Parathyroid adenoma (tissue), 2 donors: ENCODE results near the gene SLC22A14.

ENCODE experiments used
- H2AFZ ChIP-seq: fragments of 300-600 bp; sonication (generic); one replicate; pipeline ENCODE4 v1.7.0; 2017; ENCODE audit warnings: antibody characterized with exemption, mild to moderate bottlenecking
- H3K27ac ChIP-seq: fragments of 300-600 bp; sonication (generic); one replicate; pipeline ENCODE4 v1.7.0; 2017
- H3K27me3 ChIP-seq: fragments of 300-600 bp; sonication (generic); one replicate; pipeline ENCODE4 v1.7.0; 2017; ENCODE audit warnings: low read length; ENCODE audit not compliant: control insufficient read depth, insufficient read depth
- H3K36me3 ChIP-seq: fragments of 300-600 bp; sonication (generic); one replicate; pipeline ENCODE4 v1.7.0; 2017; ENCODE audit warnings: low read length; ENCODE audit not compliant: control insufficient read depth, insufficient read depth
- H3K4me1 ChIP-seq: fragments of 300-600 bp; sonication (generic); one replicate; pipeline ENCODE4 v1.7.0; 2017; ENCODE audit warnings: control low read depth
- H3K4me2 ChIP-seq: fragments of 300-600 bp; sonication (generic); one replicate; pipeline ENCODE4 v1.7.0; 2017; ENCODE audit warnings: low read length
- H3K4me3 ChIP-seq: fragments of 300-600 bp; sonication (generic); one replicate; pipeline ENCODE4 v1.7.0; 2017; ENCODE audit warnings: low read depth, low read length
- H3K79me2 ChIP-seq: fragments of 300-600 bp; sonication (generic); one replicate; pipeline ENCODE4 v1.7.0; 2017; ENCODE audit warnings: control low read depth
- H3K9ac ChIP-seq: fragments of 300-600 bp; sonication (generic); one replicate; pipeline ENCODE4 v1.7.0; 2017; ENCODE audit warnings: mild to moderate bottlenecking
- H3K9me3 ChIP-seq: fragments of 300-600 bp; sonication (generic); one replicate; pipeline ENCODE4 v1.7.0; 2017; ENCODE audit warnings: low read length; ENCODE audit not compliant: control insufficient read depth
- TF ChIP-seq, protein P1 (sequence below): fragments of 300-600 bp; sonication (generic); IDR thresholded peaks from one replicate; pipeline ENCODE4 v1.7.0; 2017; ENCODE audit warnings: antibody characterized with exemption, mild to moderate bottlenecking
- donor health status: primary hyperparathyroidism.

The SLC22A14 gene

DNA sequence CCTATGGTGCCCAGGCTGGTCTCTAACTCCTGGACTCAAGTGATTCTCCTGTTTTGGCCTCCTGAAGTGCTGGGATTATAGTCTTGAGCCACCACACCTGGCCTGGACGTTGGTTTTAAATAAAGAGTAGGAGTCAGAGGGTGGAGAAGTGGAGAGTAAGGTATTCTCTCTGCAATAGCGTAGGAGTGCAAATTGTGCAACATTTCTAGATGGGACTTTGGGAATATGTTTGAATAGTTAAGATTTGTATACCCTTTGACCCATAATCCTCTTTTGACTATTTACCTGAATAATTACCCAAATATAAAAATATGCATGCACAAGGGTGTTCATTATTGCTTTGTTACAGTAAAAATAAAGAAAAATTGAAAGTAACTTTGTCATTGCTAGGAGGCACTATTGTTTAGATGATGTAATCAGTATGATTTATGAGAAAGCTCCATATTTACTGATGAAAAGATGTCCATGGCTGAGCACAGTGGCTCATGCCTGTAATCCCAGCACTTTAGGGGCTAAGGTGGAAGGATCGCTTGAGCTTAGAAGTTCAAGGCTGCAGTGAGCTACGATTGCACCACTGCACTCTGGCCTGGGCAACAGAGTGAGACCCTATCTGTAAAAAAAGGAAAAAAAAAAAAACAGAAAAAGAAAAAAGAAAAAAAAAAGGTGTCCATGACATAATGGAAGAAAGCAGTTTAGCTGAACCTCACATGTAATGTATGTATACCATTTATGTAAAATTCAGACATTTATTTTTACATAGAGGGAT is 49.3 kb downstream of the SLC22A14 start:
- Histone ChIP-seq H3K4me2 (no peak overlapping the region), H3K79me2 (no peaks in the 10 kb centered on the region), H3K36me3 (no peaks in the 10 kb centered on the region), H3K9me3 (no peaks in the 10 kb centered on the region), H3K27me3 (no peaks in the 10 kb centered on the region), H2AFZ (no peak overlapping the region), H3K27ac (no peak overlapping the region), H3K4me3 (no peak overlapping the region), H3K4me1 (no peaks in the 10 kb centered on the region), H3K9ac (no peak overlapping the region)
- TF ChIP-seq, protein P1, sequence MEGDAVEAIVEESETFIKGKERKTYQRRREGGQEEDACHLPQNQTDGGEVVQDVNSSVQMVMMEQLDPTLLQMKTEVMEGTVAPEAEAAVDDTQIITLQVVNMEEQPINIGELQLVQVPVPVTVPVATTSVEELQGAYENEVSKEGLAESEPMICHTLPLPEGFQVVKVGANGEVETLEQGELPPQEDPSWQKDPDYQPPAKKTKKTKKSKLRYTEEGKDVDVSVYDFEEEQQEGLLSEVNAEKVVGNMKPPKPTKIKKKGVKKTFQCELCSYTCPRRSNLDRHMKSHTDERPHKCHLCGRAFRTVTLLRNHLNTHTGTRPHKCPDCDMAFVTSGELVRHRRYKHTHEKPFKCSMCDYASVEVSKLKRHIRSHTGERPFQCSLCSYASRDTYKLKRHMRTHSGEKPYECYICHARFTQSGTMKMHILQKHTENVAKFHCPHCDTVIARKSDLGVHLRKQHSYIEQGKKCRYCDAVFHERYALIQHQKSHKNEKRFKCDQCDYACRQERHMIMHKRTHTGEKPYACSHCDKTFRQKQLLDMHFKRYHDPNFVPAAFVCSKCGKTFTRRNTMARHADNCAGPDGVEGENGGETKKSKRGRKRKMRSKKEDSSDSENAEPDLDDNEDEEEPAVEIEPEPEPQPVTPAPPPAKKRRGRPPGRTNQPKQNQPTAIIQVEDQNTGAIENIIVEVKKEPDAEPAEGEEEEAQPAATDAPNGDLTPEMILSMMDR: no peak

DNA sequence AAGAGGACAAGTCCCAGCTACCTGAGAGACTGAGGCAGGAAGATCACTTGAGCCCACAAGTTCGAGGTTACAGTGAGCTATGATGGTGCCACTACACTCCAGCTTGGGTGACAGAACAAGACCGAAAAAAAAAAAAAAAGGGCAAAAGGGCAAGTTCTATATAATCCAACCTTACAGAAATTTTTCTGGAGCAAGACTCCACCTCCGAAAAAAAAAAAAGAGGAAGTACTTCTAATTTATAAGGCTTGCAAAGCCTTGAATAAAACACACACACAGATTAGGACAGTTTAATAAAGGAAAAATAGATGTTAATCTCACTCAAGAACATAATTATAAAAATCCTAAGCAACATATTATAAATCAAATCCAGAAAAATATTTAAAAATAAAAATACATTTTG is 50.1 kb downstream of the SLC22A14 start:
- H3K79me2 ChIP-seq: no peaks in the 10 kb centered on the region
- H3K4me3 ChIP-seq: no peak overlapping the region
- H3K9me3 ChIP-seq: no peaks in the 10 kb centered on the region
- no peak overlapping the region for H3K9ac ChIP-seq
- H3K36me3 ChIP-seq: no peaks in the 10 kb centered on the region
- no peak overlapping the region for H2AFZ ChIP-seq
- TF ChIP-seq, protein P1: no peak
- no peaks in the 10 kb centered on the region for H3K4me1 ChIP-seq
- no peak overlapping the region for H3K27ac ChIP-seq
- H3K27me3 ChIP-seq: no peaks in the 10 kb centered on the region
- no peak overlapping the region for H3K4me2 ChIP-seq

DNA sequence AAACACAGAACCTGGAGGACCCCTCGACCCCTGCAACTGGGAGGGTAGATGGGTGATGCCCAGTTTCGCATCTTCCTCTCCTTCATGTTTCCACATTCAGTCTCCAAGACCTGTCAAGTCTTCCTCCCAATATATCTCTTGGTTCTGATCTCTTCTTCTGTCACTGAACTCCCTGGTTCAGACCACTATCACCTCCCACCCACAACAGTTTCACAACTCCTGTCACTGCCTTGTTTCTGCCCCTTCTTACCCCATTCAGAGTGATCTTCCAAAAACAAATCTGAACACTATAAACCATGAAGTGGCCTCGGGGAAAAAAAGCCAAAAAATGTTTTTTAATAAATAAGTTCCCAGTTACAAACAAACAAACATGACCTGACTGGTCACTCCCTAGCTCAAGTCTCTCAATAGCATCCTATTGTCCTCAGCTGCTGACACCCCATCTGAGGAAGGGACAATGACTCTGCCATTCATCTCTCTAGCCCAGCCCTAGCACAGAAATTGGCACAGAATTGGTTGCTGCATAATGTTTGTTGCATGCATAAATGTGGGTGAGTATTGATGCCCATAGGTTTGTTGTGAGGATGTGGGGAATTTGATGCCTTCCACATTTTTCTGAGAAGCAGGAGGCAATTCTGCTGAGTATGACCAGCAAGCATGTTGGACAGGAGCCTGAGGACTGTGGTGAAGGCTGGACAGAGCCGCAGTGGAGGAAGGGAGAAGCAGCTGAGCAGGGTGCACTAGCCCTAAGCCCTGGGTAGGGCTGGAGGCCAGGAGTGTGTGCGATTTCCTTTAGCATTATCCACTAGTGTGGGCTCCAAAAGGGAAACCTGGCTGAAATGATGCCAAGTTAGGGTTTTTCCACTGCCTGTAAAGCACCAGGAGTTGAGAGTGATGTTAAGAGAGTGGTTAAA is 52.3 kb downstream of the SLC22A14 start:
- no peaks in the 10 kb centered on the region for H3K27me3 ChIP-seq
- H3K9me3 ChIP-seq: no peaks in the 10 kb centered on the region
- H3K4me1 ChIP-seq: no peaks in the 10 kb centered on the region
- no peaks in the 10 kb centered on the region for H3K79me2 ChIP-seq
- no peak overlapping the region for H3K4me2 ChIP-seq
- H3K36me3 ChIP-seq: no peaks in the 10 kb centered on the region
- H3K9ac ChIP-seq: no peak overlapping the region
- TF ChIP-seq, protein P1: no peak
- H3K4me3 ChIP-seq: no peak overlapping the region
- H2AFZ ChIP-seq: no peak overlapping the region
- no peak overlapping the region for H3K27ac ChIP-seq

DNA sequence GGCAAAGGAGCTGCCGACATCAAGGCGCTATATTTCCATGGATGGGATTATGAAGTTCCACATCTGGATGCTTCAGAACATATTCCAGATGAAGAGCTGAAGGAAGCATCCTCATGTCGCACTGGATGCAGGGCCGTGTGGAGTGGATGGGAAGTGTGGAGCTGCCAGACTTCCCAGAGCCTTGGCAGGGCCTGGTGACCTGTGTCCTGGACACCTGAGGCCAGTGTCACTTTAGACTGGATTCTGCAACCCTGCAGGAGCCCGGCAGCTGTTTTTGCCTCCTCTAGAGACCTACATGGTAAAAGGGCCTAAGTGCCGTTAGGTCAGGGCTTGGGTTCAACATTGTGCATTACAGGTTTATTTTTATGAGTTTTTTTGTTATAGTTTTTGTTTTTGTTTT is 53.2 kb downstream of the SLC22A14 start:
- no peak overlapping the region for H2AFZ ChIP-seq
- H3K27ac ChIP-seq: no peak overlapping the region
- no peaks in the 10 kb centered on the region for H3K36me3 ChIP-seq
- H3K4me1 ChIP-seq: no peaks in the 10 kb centered on the region
- no peak overlapping the region for H3K4me2 ChIP-seq
- H3K4me3 ChIP-seq: no peak overlapping the region
- TF ChIP-seq, protein P1: no peak
- H3K9ac ChIP-seq: no peak overlapping the region
- H3K79me2 ChIP-seq: no peaks in the 10 kb centered on the region
- H3K27me3 ChIP-seq: no peaks in the 10 kb centered on the region
- H3K9me3 ChIP-seq: no peaks in the 10 kb centered on the region
